ENCODE measurements around the gene SCN2B. TPM values are rescaled to one million over a fixed set of nuclear protein-coding genes. Genes with fewer than 3 reads are reported as not detected.
"Not testable (repeated sequence)": the region's sequence is repeated elsewhere in the genome, so short reads cannot be mapped to it uniquely, and the experiment has no call there.

The SCN2B gene
- polyA plus RNA-seq, 12 donors, result 2.5 to 71.5 (median 4.9) TPM

DNA sequence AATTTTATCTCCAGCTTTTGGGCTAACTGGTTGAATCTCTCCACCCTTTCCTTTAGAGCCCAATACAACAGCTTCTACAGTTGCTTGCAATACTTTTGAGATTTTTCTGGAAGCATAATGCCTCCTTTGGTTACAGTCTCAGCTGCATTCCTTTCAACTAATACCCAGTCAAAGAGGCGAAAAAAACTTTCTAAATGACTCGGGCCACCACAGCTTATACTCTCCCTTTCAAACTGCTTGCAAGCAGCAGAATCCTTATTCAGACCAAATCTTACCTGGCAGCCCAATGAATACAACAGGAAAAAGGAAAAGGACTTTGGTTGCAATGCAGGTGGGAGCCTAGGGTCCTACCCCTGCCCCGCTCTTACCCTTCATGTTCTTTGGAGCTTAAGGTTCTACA, 32.6 kb upstream of the SCN2B start:
- no peak for DNase-seq

DNA sequence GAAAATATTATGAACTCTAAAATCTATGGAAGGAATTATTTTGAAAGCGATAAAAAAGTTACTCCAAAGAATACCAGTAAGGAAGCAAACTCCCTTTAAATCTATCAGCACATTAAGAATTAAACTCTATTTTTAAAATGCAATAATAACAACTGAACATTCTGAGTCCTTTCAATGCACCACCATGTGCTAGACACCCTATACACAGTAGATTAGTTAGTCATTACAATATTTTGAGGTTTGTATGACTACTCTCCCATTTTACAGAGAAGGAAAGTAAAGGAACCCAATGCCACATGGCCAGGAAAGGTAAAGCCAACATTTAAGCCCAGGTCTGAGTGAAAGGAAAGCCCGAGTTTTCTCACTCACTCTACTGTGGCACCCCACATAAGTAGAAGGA, 30.6 kb upstream of the SCN2B start:
- DNase-seq, result no peak

DNA sequence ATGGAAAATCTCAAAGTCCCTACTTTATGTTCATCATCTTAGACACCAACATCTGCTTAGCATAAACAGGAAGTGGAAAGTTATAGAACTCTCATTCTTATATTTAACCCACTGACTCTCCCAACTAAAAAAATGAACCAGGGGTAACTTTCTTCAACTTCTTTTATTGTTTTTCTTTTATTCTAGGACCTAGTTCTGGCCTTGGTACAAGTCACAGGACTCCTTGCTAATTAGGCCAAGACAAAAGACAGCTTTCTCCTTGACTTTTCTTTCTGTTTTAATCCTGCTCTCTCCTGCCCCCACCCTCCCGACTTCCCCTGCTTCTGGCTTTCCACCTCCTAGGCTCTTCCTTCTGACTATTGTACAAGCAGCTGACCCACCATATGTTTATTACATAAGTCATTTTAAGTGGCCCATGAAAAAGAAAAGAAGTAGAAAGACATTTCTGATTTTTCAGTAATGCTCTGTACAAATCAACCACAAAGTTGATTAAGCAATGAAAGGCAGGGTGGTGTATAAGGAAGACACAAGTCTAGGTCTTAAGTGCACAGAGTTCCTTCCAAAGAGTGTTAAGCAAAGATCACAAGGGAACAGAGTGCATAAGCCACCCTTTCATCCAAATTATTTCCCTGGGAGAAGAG, 30.1 kb upstream of the SCN2B start:
- no peak for DNase-seq

DNA sequence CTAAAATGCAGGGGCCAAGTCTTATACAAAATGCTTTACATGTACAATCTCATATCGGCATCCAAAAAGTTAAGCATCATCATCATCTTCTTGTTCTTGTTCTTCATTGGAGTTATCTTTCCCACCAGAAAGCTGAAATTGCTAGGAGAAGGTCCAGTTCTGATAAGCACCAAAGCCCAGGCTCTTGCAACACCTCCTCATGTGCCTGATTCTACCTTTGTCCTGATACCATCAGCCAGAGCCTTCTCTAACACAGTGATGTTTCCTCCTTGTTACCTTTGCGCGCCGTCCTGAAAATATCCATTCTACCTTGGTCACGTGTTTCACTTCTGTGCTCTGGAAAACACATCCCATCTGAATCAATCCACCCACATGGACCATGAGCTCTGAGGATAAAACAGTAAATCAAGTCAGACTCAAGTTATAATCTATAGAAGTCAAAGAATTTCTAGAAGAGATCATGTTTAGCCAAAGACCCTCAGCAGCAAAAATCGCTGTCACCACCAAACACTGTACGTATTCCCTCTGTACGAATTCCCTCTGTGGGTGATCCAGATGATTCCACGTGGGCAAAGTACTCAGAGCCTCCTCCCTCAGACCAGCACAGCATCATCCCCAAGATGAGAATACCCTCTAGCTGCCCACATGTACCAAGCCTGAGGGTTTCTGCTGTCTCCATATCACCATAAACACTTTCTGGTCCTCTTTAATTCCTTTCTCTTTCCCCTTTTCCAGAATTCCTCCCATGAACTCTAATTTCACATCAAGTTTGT, 29.4 kb upstream of the SCN2B start:
- DNase-seq, result no peak

DNA sequence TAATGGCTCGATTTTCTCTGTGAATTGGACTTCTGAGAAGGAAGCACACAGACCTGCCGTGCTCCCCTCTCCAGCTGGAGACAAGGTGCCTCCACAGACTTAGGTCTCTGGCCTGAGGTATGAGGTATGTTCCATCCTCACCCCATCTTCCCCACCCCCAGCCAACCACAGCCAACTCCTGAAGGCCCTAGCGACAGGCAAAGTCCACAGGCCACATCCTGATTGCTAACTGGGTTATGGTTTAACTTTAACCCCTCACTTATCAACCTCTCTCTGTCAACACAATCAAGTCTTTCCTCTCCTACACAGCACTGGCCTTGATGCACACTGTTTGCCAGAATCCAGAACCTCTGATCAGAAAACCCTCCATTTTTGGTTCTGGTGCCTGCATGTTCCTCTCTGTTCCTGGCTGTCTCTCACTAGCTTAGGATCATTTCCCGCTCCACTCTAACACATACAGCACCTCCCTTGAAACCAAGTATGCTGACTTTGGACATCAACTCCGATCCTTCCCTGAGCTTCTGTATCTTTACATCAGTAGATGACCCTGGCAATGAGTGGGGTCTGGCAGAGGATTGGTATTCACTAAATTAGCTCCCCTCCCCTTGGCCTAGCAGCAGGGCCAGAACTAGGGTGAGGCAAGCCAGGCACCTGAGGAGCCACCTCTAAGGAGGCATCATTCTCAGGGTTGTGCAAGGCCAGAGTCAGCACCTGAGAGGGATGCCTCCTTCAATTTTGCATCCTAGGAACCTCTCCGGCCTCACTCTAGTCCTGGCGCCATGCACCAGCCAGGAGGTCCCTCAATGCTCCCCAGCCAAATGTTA, 26.4 kb upstream of the SCN2B start:
- no peak for DNase-seq

DNA sequence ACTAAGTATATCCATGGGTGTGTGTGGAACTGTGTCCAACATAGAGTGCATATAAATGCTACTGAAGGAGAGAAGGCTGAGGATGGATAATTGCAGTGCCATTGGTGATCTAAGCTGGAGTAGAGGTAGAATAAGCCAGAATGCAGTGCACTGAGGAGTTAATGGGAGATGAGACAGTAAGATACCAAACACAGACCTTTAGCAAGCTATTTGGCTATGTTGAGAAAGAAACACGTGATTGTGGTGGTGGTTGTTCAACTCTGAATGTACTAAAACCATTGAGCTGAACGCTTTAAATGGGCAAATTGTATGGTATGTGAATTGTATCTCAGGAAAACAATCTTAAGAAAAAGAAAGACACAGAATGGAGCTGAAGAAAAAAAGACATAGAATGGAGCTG, 25.5 kb upstream of the SCN2B start:
- DNase-seq, result no peak

DNA sequence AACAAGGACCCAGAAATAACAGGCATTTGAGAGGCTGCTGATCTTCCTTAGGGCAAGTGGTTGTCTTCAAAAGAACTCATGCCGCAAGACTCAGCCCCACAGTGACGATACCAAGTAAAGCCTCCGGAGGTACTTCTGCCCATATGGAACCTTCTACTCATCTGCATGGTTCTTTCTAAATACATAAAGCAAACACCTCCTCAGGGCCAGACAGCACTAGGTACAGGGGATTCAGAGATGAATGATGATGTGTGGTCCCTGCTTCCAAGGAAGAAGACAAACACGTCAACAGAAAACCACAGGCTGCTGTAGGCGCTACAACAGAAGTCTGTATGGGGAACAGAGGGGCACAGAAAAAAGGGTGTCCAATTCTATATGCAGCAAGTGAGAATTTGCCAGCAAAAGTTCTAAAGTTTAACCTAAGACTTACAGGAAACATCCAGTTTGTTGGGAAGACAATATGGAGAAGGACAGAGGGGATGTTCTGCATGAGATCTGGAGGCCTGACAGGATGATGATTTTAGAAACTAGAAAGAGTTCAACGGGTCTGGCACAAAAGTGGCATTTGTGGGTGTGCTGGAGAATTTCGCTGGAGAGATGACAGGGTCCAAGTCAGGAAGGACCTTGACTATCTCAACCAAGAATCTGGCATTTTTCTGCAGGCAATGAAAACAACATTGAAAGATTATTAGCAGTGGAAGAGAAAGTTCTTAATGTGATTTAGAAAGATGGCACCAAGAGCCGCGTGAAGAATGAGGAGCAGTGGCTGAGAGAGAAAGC, 24.7 kb upstream of the SCN2B start:
- no peak for DNase-seq

DNA sequence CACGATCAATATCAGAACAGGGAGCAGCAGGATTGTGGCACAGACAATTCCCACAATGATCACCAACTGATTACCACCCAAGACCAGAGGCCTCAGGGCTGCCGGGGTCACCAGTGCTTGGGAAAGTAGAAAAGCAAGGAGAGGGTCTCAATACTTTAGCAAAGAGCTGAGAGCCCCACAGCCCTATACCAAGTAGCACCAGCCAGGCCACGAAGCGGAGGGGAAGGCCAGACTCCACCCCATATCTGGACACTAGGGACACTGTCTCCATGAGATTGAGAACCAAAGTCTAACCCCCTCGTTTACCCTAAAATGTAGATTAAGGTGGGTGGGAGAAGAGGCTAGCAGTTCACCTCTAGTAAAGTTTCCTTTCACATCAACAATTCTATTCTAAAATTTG, 24.1 kb upstream of the SCN2B start:
- DNase-seq, result no peak

DNA sequence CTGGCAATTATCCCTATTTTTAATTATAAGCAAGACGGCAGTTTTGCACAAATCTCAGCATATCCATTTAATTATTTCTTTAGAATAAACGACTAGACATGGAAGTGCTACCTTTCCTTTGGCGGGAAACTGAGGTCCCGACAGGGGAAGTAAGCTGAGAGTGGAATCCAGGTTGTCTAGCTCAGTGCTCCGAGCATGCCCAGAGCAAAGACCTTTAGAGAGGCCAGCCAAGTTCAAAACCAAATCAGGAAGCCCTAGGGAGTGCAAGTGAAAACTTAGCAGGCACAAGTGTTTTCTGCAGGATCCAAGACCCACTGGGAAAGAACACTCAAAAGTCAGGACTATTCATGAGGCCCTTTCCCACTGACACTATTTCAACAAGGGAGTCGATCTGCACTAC, 22.7 kb upstream of the SCN2B start:
- DNase-seq, result no peak

DNA sequence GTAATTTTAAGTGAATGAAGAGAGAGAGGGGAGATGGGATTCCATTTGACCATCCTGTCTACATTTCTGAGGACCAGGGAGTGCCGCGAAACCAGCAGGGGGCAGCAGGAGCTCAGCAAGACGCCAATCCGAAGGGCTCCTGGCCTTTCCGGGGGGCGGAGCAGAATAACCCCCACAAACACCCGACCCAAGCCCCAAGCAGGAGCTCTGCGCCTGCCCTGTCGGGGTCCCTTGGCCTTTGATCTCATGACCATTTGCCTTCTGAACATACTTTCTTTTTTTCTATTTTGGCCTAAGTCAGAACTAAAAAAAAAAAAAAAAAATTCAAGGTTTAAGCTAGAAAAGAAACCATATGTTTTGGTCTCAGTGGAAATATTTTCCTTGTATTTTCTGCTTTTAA, 21.9 kb upstream of the SCN2B start:
- peak; percentile 66 for DNase-seq

DNA sequence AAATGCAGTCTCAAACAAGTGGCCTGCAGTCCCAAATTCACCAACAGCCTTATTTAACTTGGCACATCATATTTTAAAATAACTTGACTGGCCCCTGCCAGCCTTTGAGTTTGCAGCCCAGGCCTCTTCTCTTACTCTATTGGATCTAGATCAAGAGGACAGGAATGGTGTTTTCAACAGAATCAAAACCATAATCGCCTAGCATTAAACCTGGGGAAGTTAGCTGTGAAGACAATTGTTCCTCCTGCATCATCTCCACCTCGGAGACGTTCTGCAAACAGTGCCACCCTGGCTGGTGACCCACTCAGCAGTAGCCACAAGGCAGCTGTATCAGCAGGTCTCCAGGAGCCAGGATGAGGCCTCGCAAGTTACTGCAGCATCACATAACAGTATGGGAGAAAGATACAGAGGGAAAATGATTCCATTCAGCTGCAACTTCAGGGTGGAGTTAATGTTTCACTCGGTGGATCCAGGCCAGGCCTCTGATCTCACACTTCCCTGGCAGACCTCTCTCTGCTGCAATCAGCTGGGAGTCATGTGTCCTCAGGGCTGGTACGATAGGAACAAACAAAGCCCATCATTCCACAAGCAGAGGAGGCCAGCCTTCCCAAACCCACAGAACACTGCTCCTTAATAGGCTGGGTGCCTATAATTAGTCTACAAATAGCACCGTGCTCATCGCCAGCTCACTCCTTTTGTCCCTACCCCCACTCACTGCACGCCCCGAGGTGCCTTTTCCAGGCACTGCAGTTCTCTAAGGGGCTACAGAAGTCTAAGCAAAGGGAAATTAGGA, 18.6 kb upstream of the SCN2B start:
- DNase-seq, result peak; percentile 69

DNA sequence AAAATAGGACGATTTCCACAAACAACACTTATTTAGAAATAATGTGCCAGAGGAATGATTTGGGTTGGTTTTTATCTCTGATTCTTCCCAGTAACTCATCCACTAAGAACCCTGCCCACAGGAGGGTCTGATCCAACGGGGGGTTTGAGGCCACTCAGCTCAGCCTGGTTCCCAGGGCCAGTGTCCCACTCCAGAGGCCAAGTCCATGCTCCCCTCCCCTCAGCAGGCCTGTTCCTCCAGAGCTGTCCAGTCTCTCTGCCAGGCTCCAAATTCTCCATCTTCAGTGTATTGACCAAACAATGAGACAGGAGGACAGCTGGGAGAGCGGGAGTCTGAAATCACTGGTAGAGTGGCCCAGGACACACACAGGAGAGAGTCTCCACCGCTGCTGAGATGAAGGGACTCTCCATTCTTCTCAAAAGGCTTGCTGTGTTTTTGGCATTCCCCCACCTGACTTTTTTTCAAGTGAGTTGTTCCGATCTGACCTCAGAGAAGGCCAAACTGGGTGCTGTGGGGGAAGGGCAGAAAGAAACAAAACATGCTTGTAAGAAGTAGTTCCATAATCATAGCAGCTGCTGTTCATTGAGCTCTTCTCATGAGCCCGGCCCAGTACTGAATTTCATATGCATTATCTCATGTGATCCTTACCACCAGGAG, 17.6 kb upstream of the SCN2B start:
- no peak for DNase-seq

DNA sequence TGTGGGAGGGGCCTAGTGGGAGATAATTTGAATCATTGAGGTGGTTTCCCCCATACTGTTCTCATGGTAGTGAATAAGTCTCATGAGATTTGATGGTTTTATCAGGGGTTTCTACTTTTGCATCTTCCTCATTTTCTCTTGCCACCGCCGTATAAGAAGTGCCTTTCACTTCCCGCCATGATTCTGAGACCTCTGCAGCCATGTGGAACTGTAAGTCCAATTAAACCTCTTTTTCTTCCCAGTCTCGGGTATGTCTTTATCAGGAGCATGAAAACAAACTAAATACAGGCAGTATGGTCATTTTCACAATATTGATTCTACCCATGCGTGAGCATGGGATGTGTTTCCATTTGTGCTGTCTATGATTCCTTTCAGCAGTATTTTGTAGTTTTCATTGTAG, 16.4 kb upstream of the SCN2B start:
- DNase-seq, result not testable (repeated sequence)

DNA sequence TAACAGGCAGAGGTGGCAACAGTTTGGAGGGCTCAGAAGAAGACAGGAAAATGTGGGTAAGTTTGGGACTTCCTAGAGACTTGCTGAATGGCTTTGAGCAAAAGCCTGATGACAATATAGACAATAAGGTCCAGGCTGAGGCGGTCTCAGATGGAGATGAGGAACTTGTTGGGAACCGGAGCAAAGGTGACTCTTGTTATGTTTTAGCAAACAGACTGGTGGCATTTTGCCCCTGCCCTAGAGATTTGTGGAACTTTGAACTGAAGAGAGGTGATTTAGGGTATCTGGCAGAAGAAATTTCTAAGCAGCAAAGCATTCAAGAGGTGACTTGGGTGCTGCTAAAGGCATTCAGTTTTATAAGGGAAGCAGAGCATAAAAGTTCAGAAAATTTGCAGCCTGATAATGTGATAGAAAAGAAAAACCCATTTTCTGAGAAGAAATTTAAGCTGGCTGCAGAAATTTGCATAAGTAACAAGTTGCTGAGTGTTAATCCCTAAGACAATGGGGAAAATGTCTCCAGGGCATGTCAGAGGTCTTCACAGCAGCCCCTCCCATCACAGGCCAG, 14.6 kb upstream of the SCN2B start:
- DNase-seq, result not testable (repeated sequence)

DNA sequence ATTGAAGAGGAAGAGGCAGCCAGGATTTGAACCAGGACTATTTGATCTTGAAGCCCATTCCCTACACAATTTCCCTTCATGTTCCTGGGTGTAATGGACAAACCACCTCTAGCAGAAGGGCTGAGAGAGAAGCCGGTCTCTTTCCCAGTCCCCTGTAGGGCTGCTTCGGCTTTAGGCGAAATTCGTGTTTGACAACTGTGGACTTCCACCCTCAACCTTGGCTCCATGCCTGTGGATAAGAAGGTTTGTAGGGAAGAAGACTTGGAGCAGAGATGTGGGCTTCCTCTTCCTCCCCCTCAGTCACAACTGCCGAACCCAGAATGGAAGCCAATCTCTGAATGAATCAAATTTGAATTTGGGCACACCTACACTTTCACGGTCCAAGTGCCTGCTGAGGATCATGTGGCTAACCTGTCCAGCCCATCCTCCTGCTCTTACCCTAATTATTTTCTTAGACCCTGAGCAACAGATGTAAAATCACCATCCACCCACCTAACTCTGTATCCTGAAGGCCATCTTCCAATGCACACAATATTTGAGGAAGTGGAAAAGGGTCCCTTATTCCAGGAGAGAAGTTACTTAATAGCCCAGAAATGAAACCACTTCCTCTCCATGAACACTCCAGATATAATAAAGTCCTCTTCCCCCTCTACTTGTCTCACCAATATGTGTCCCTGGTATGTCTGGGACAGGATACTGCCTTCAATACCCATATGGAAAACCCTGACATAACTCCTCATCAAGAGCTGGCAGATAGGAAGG, 10.1 kb upstream of the SCN2B start:
- DNase-seq, result no peak

DNA sequence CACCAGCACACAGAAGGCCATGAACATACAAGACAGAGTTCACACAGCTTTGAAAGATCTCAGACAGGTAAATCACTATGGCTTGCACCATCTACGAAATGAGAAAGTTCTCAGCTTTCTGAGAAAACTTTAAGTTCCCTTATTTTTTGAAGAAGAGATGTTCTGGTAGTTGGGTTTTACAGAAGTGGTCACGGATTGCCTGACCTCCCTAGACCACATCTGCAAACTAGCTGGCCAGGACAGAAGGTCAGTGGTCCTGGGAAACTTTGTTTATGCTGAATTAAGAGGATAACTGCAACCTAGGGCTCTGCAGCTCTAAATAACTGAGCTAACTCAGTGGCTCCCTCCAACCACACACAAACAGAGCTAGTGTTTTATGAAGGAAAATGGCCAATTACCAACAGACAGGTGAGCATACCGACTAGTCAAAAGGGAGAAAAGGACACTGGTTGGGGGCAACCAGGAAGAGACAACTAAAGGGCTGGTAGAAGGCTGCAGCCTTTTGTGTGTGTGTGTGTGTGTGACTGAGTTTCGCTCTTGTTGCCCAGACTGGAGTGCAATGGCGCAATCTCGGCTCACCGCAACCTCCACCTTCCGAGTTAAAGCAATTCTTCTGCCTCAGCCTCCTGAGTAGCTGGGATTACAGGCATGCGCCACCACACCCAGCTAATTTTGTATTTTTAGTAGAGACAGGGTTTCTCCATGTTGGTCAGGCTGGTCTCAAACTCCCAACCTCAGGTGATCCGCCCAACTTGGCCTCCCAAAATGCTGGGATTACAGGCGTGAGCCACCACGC, 8.5 kb upstream of the SCN2B start:
- no peak for DNase-seq

DNA sequence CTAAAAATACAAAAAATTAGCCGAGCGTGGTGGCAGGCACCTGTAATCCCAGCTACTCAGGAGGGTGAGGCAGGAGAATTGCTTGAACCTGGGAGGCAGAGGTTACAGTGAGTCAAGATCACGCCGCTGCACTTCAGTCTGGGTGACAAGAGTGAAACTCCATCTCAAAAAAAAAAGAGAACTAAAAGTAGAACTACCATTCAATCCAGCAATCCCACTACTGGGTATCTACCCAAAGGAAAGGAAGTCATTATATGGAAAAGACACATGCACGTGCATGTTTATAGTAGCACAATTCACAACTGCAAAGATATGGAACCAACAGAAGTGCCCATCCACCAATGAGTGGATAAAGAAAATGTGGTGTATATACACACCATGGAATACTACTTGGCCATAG, 7.3 kb upstream of the SCN2B start:
- not testable (repeated sequence) for DNase-seq

DNA sequence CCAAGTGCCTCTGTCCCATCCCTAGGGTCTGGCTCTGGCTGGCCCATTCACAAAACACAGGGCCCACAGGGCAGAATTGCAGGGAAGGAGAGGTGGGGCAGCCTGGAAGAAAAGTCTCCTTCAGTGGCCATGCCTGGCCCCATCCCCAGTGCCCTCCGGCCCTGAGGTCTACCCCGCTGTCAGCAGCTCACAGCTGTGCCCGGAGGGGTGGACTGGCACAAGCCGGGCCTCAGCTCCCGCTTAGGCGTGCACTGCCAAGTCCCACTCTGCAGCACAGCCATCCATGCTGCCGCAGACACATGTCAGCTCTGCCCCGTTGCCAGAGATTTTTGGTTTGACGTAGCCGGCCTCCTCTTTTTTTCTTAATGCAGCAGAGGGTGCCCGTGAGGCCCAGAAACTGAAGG, 3.9 kb upstream of the SCN2B start:
- peak; percentile 84 for DNase-seq

DNA sequence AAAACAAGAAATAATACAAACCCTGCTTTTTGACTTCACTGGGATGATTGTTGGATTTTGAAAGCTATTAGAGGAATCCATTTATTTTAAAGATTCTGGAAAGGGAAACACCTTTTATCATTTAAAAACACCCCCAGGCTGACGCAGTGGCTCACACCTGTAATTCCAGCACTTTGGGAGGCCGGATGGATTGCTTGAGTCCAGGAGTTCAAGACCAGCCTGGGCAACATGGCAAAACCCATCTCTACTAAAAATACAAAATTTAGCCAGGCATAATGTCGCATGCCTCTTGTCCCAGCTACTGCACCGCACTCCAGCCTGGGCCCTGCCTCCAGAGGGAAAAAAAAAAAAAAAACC, 317 bp upstream of the SCN2B start:
- DNase-seq, result no peak

Measured in muscle of arm (tissue), 12 donors.